Aorta (tissue), 5 donors: ENCODE measurements around the gene SYT6. TPM values are rescaled to one million over a fixed set of nuclear protein-coding genes. Genes with fewer than 3 reads are reported as not detected.

Experiments
- ATAC-seq: fragments of 200-7000 bp; cut with Tn5 transposase; one replicate; pipeline ENCODE4 v1.9.1; 2022; ENCODE audit warnings: moderate library complexity; ENCODE audit not compliant: low FRiP score
- DNase-seq, 2 donors: peaks; one replicate each; pipeline ENCODE4 v3.0.0-alpha.2; 2020
- H3K27ac ChIP-seq, 2 donors: one replicate each; pipeline ENCODE4 v1.5.1; 2013; ENCODE audit warnings: low read length in 2 of 2, mild to moderate bottlenecking in 2 of 2, moderate library complexity in 2 of 2, control low read depth in 1 of 2, inconsistent platforms in 1 of 2, low read depth in 1 of 2
- H3K27me3 ChIP-seq, 2 donors: one replicate each; pipeline ENCODE4 v1.6.1; 2013; ENCODE audit warnings: control low read depth in 1 of 2, low read length in 1 of 2, mild to moderate bottlenecking in 1 of 2, moderate library complexity in 1 of 2; ENCODE audit not compliant: insufficient read depth in 2 of 2, control insufficient read depth in 1 of 2
- H3K36me3 ChIP-seq, 2 donors: one replicate each; pipeline ENCODE4 v1.6.1; 2013; ENCODE audit warnings: control low read depth in 1 of 2, low read length in 1 of 2, mild to moderate bottlenecking in 1 of 2; ENCODE audit not compliant: insufficient read depth in 2 of 2, control insufficient read depth in 1 of 2
- H3K4me1 ChIP-seq, 2 donors: one replicate each; pipeline ENCODE4 v1.6.1; 2013; ENCODE audit warnings: low read length in 2 of 2, control low read depth in 1 of 2, mild to moderate bottlenecking in 1 of 2, moderate library complexity in 1 of 2; ENCODE audit not compliant: insufficient read depth in 2 of 2, control insufficient read depth in 1 of 2
- H3K4me3 ChIP-seq, 2 donors: one replicate each; pipeline ENCODE4 v1.5.1; 2013; ENCODE audit warnings: low read length in 2 of 2, control low read depth in 1 of 2, mild to moderate bottlenecking in 1 of 2
- H3K9me3 ChIP-seq: one replicate; pipeline ENCODE4 v1.6.1; 2013; ENCODE audit warnings: mild to moderate bottlenecking, low read length; ENCODE audit not compliant: control insufficient read depth
- WGBS, 2 donors: extraction: QIAGEN DNeasy Blood & Tissue Kit; methylation state at CpG; one replicate each; pipeline ENCODE4 v1.1.7; 2013; 5-methylcytosine and 5-hydroxymethylcytosine counted together
- intact Hi-C, 2 donors: fragments of 100-400 bp; cut with DNase I; formaldehyde crosslinking; loops; one replicate each; pipeline versions ENCODE4 v1.14.2 to v1.15.0; 2022
- polyA plus RNA-seq, 2 donors: library from polyadenylated mRNA; stranded (reverse); fragments of 200-250 nt; gene quantifications; one replicate each; pipeline ENCODE4 v1.2.3, GENCODE V29; 2013
- total RNA-seq, 2 donors: library from RNA; stranded (reverse); fragmentation: NEBNext Ultra II Directional; extraction: Animal tissue kit (Norgen Biotek cat#: 25700); gene quantifications; one replicate each; pipeline ENCODE4 v1.2.1, GENCODE V29; 2021
- donor health status: healthy with polysubstance abuse.
- donor health status: Bipolar disorder and iron deficiency.
- donor health status: DM: no; HTN: no; CAD: no.
- donor health status: DM: no; HTN: no; CAD: no.
- donor health status: DM: yes; HTN: yes; CAD: no.

The SYT6 gene
- total and polyA plus RNA-seq, 4 donors = 0.12 TPM; not detected in 3

DNA sequence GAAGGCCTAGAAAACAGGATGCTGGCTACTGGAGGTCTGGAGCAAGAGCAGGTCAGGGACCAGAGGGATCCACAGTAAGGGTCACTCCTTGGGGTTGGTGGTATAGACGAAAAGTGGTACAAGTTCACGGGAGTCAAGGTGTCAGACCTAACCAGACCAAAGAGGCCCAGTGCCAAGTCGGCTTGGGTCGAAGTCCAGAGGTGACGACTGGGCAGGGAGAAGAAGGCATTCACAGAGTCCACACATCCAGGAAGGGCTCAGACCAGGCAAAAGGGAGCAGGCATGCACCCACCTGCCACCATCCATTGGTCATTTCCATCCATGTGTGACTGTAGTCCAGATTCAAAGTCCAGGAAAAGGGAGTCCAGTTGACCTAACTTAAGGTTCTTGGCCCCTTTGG is 27.1 kb upstream of the SYT6 start:
- H3K27ac ChIP-seq = no peak overlapping the region
- no peak for DNase-seq
- no peaks in the 10 kb centered on the region for H3K4me1 ChIP-seq
- WGBS, 2 donors = 90 to 91% methylated on average over 5 of the region's 5 CpGs
- no peaks in the 10 kb centered on the region for H3K27me3 ChIP-seq
- H3K4me3 ChIP-seq = no peak overlapping the region
- H3K9me3 ChIP-seq = no peaks in the 10 kb centered on the region
- H3K36me3 ChIP-seq = no peaks in the 10 kb centered on the region
- no peak for ATAC-seq
- intact Hi-C loops = no loop called here

DNA sequence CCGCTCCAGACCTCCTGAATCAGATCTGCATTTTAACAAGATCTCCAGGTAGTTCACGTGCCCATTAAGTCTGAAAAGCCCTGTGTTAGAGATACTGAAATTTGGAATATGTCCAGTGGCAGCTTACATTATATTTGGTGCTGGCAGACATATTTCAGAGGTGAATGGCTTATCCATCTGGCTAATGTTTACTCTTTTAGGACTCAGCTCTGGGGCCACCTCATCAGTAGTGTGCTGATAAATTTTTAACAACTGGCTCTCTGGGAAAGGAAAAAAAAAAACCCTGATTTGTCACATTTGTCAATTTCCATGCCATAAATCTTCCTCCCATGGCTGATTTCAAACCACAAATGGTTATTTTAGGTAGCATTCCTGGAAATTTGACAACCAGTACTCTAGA is 25.3 kb upstream of the SYT6 start:
- intact Hi-C loops = no loop called here
- H3K27me3 ChIP-seq = no peaks in the 10 kb centered on the region
- no peak overlapping the region for H3K27ac ChIP-seq
- no peak overlapping the region for H3K4me3 ChIP-seq
- H3K9me3 ChIP-seq = no peaks in the 10 kb centered on the region
- DNase-seq (no peak), ATAC-seq (no peak)
- 73 to 74% methylated on average over 2 of the region's 2 CpGs for WGBS, 2 donors
- H3K36me3 ChIP-seq = no peaks in the 10 kb centered on the region
- no peaks in the 10 kb centered on the region for H3K4me1 ChIP-seq

DNA sequence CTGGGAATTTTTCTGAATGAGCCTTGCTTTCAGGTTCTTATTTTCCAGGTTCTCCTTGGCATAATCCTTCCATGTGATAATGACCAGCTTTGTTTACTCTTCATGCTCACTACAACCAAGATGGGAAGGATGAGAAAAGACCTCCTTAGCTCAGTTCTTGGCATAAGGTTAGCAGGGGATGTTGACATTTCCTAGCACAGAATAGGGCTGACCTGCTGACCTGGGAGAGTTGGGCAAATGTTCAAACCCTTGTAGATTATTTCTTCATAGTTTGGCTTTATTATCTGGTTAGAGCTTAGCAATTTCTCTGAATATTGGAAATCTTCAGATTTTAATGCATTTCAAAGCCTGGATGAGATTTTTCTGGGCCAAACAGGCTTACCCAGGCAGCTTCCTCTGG is 23.6 kb upstream of the SYT6 start:
- H3K9me3 ChIP-seq = no peaks in the 10 kb centered on the region
- H3K27me3 ChIP-seq = no peaks in the 10 kb centered on the region
- ATAC-seq = no peak
- intact Hi-C loops = no loop called here
- no peak for DNase-seq
- no peaks in the 10 kb centered on the region for H3K4me1 ChIP-seq
- H3K36me3 ChIP-seq = no peaks in the 10 kb centered on the region
- no peak overlapping the region for H3K27ac ChIP-seq
- H3K4me3 ChIP-seq = no peak overlapping the region

DNA sequence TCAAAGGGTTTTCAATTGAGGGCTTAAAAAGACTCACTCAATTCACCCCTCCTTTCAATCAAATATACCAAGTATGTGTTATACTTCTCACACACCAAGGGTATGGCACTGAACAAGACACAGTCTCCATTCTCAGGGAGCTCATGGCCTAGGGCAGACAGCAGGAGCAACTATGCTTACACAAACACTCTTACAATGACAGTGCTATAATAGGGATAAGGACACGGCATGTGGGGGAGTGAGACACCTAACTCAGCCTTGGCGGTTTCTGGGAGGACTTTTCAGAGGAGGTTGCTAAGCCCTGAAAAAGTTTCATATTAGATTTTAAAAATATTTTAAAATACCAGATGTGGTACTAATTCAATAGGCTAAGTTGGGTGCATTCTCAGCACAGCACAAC is 22.7 kb upstream of the SYT6 start:
- no peaks in the 10 kb centered on the region for H3K27me3 ChIP-seq
- intact Hi-C loops = no loop called here
- no peaks in the 10 kb centered on the region for H3K36me3 ChIP-seq
- no peak overlapping the region for H3K4me3 ChIP-seq
- peaks cover 1% of the 10 kb centered on the region for H3K9me3 ChIP-seq
- H3K4me1 ChIP-seq = no peaks in the 10 kb centered on the region
- ATAC-seq (no peak), DNase-seq (no peak)
- H3K27ac ChIP-seq = no peak overlapping the region
- 54 to 60% methylated on average over 2 of the region's 2 CpGs for WGBS, 2 donors

DNA sequence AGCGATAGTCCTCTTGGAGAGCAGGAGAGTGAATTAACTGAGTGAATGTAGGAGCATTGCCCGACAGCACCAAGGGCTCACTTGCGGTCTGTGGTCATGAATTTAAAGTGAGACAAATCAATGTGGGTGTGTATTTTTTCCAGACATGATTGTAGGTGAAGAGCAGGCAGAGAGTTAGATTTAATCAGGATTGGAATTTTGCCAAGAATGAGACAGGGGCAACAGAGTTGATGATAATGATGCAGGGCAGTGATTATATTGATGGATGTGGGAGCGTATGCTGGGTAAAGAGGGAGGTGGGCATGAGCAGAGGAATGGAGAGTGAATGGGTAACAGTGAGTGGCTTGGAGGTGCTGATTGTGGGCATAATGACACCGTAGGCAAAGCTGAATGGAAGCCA is 20.0 kb upstream of the SYT6 start:
- H3K27me3 ChIP-seq = no peaks in the 10 kb centered on the region
- no peaks in the 10 kb centered on the region for H3K36me3 ChIP-seq
- no peak overlapping the region for H3K27ac ChIP-seq
- DNase-seq (no peak), ATAC-seq (no peak)
- intact Hi-C loops = no loop called here
- H3K4me1 ChIP-seq = no peaks in the 10 kb centered on the region
- H3K4me3 ChIP-seq = no peak overlapping the region
- peaks cover 1% of the 10 kb centered on the region for H3K9me3 ChIP-seq
- 69 to 84% methylated on average over 5 of the region's 5 CpGs for WGBS, 2 donors

DNA sequence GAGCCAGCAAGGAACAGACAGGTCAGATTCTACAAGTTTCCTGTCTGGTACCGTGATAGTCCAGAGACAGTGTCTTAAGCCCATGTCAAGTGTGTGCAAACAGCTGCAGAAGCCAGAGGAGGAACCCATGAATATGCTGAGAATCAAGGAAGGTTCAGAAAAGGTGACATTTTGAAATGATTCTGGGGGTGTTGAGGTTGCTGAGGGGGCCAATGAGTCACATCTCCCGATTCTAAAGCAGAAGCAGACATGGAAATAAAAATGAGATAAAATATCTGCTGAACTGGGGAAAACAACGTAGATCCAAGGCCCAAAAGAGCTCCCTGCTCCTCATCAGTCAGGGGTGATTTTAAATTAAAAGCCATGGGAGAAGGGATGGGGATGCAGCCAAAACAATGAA is 15.8 kb upstream of the SYT6 start:
- Histone ChIP-seq H3K27me3 (no peaks in the 10 kb centered on the region), H3K36me3 (no peaks in the 10 kb centered on the region), H3K4me3 (no peak overlapping the region), H3K27ac (no peak overlapping the region), H3K4me1 (no peaks in the 10 kb centered on the region), H3K9me3 (peaks cover 1% of the 10 kb centered on the region)
- 73 to 79% methylated on average over 3 of the region's 3 CpGs for WGBS, 2 donors
- intact Hi-C loops = loop anchor here in 1 of 2 donors (10.0 kb wide), 1 partner anchor 155 kb away; no protein-coding TSS in a partner anchor
- DNase-seq (no peak), ATAC-seq (no peak)

DNA sequence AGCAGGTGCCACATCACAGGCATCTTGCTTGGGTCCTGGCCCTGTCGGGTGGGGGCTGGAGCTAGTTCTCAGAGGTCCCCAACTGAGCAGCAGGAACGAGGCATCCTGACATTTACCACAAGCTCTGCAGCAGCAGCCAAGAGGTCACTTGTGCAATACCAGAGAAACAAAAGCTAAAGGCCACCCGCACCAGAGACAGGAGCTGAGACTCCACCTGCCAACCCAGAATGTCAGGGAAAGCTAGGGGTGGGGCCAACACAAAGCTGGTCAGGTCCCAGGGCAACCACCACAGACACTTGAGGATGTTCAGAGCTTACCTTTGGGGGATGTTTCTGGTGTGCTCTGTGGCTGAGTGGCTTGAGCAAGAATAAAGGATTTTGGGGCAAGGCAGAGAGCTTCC is 13.6 kb upstream of the SYT6 start:
- Histone ChIP-seq H3K27me3 (no peaks in the 10 kb centered on the region), H3K4me1 (no peaks in the 10 kb centered on the region), H3K36me3 (no peaks in the 10 kb centered on the region), H3K9me3 (peaks cover 1% of the 10 kb centered on the region), H3K27ac (no peak overlapping the region), H3K4me3 (no peak overlapping the region)
- 64 to 74% methylated on average over 3 of the region's 3 CpGs for WGBS, 2 donors
- DNase-seq (no peak), ATAC-seq (no peak)
- intact Hi-C loops = loop anchor here in 1 of 2 donors (10.0 kb wide), 1 partner anchor 152 kb away; no protein-coding TSS in a partner anchor

DNA sequence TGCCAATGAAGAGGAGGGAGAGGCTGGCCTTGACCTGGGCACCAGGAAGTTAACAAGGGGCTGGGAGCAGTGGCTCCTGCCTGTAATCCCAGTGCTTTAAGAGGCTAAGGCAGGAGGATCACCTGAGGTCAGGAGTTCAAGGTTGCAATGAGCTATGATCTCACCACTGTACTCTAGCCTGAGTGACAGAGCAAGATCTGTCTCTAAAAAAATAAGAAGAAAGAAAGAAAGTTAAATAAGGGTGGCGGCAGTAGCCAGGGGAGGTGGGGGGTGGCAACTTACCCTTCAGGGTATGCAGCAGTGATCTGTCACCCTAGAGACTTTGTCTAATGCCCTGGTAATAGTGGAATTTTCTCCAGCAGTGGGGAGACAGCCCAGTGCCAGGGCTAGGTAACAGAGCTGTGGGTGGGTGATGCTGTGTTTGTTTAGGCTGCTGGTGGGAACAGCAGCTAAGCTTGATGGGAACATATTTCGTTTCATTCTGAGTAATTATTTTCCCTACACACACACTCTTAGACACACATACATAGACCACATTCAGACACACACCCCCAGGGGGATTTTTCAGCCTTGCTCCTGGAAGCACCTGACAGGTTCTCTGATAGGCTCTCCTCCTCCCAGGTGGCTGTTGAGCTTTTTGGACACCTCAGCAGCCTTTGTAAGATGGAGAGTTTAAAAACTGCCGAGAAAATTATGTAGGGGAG is 11.3 kb upstream of the SYT6 start:
- ATAC-seq (no peak), DNase-seq (no peak)
- Histone ChIP-seq H3K27ac (no peak overlapping the region), H3K4me1 (no peaks in the 10 kb centered on the region), H3K4me3 (no peak overlapping the region), H3K36me3 (no peaks in the 10 kb centered on the region), H3K9me3 (no peaks in the 10 kb centered on the region), H3K27me3 (no peaks in the 10 kb centered on the region)
- intact Hi-C loops = loop anchor here in 1 of 2 donors (10.0 kb wide), 1 partner anchor 150 kb away; no protein-coding TSS in a partner anchor
- WGBS, 2 donors = 71 to 73% methylated on average over 3 of the region's 3 CpGs

DNA sequence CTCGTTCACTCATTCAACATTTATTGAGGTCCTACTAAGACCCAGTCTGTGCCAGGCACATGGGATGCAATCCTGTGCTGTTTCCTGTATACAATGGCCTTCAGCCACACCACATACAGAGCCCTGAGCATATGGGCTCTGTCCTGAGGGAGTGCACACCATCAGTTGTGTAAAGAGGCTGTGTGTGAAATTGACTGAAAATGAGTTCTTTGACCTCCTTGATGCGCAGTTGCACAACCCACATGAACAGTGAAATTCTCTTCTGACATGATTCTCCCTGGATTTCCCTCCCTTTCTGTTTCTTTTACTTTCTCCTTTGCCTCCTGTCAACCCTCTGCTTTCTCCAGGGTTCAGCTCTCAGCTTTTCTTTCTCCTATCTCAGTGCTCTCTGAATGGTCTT is 6.3 kb upstream of the SYT6 start:
- H3K4me3 ChIP-seq = no peak overlapping the region
- WGBS, 2 donors = 76 to 81% methylated on average over 2 of the region's 2 CpGs
- H3K4me1 ChIP-seq = no peaks in the 10 kb centered on the region
- DNase-seq (no peak), ATAC-seq (no peak)
- intact Hi-C loops = loop anchor here in 1 of 2 donors (10.0 kb wide), 1 partner anchor 145 kb away; no protein-coding TSS in a partner anchor
- no peaks in the 10 kb centered on the region for H3K36me3 ChIP-seq
- no peaks in the 10 kb centered on the region for H3K27me3 ChIP-seq
- no peak overlapping the region for H3K27ac ChIP-seq
- no peaks in the 10 kb centered on the region for H3K9me3 ChIP-seq
